ENCODE measurements around the gene MTCH1.
"Not testable (repeated sequence)": the region's sequence is repeated elsewhere in the genome, so short reads cannot be mapped to it uniquely, and the experiment has no call there.

Gene MTCH1

GRCh38 chr6:36953931-36954261 lies 32.1 kb downstream of the MTCH1 start:
- TF ChIP-seq, protein P1, sequence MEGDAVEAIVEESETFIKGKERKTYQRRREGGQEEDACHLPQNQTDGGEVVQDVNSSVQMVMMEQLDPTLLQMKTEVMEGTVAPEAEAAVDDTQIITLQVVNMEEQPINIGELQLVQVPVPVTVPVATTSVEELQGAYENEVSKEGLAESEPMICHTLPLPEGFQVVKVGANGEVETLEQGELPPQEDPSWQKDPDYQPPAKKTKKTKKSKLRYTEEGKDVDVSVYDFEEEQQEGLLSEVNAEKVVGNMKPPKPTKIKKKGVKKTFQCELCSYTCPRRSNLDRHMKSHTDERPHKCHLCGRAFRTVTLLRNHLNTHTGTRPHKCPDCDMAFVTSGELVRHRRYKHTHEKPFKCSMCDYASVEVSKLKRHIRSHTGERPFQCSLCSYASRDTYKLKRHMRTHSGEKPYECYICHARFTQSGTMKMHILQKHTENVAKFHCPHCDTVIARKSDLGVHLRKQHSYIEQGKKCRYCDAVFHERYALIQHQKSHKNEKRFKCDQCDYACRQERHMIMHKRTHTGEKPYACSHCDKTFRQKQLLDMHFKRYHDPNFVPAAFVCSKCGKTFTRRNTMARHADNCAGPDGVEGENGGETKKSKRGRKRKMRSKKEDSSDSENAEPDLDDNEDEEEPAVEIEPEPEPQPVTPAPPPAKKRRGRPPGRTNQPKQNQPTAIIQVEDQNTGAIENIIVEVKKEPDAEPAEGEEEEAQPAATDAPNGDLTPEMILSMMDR (IDR thresholded peaks at IDR 0.05; ENCODE audit: low read depth, low read length): no peak
- no peak for DNase-seq (ENCODE audit: extremely low read depth, low read depth)

GRCh38 chr6:36949636-36950035 lies 36.4 kb downstream of the MTCH1 start:
- DNase-seq (ENCODE audit: extremely low read depth, low read depth): no peak
- TF ChIP-seq, protein P1 (IDR thresholded peaks at IDR 0.05; ENCODE audit: low read depth, low read length): no peak

- not testable (repeated sequence) for DNase-seq (ENCODE audit: extremely low read depth, low read depth)
Measured at GRCh38 chr6:36949076-36949475, 36.9 kb downstream of the MTCH1 start.

GRCh38 chr6:36947570-36948351 lies 38.2 kb downstream of the MTCH1 start:
- DNase-seq (ENCODE audit: extremely low read depth, low read depth): no peak
- TF ChIP-seq, protein P1 (IDR thresholded peaks at IDR 0.05; ENCODE audit: low read depth, low read length): no peak

DNA sequence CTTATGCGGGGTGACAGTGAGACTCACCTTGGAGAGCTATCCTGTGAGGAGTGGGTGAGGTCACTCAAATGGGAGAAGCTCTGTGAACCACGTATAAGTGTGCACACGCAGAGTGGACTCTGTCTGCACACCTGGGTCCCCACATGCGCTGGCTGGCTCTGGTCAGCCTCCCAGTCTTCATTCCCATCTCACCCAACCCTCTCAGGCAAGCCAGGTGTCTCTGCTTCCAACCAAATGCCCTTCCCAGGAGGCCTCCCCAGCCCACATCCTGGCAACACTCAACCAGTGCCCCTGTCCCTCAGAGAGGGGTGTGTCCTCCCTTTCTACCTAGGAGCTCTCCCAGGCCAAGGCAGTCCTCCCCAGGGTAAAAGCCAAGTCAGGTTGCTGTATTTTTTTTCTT lies 39.5 kb downstream of the MTCH1 start:
- TF ChIP-seq, protein P1 (IDR thresholded peaks at IDR 0.05; ENCODE audit: low read depth, low read length): no peak
- DNase-seq (ENCODE audit: extremely low read depth, low read depth): no peak

- DNase-seq (ENCODE audit: extremely low read depth, low read depth): no peak
- TF ChIP-seq, protein P1 (IDR thresholded peaks at IDR 0.05; ENCODE audit: low read depth, low read length): no peak
Measured at GRCh38 chr6:36945301-36945700, 40.7 kb downstream of the MTCH1 start.

DNA sequence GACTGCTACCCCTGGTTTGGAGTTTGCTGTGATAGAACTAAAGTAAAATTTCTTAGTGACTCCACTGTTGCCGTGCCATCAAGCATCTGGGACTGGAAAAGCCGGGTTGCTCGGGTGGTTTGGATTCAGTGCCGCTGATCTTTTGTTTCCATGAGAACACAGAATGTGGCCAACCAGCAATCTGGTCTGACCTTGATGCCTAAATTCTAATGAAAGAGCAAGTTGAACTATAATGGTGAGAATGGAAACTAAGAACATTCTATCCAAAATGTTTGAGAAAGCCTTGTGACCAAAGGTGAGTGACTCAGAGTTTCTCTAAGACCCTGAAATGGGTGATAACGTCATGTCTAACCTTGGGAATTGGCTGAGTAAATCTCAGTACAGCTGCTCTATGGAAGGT lies 41.3 kb downstream of the MTCH1 start:
- TF ChIP-seq, protein P1 (IDR thresholded peaks at IDR 0.05; ENCODE audit: low read depth, low read length): no peak
- no peak for DNase-seq (ENCODE audit: extremely low read depth, low read depth)

GRCh38 chr6:36942329-36942728 lies 43.7 kb downstream of the MTCH1 start:
- DNase-seq (ENCODE audit: extremely low read depth, low read depth): not testable (repeated sequence)

DNA sequence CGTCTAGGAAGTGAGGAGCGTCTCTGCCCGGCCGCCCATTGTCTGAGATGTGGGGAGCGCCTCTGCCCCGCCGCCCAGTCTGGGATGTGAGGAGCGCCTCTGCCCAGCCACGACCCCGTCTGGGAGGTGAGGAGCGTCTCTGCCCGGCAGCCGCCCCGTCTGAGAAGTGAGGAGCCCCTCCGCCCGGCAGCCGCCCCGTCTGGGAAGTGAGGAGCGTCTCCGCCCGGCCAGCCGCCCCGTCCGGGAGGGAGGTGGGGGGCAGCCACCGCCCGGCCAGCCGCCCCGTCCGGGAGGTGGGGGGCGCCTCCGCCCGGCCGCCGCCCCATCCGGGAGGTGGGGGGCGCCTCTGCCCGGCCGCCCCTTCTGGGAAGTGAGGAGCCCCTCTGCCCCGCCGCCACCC lies 44.4 kb downstream of the MTCH1 start:
- not testable (repeated sequence) for DNase-seq (ENCODE audit: extremely low read depth, low read depth)

Data from AG09319 (cell line).